ENCODE results near the gene LAGE3.
"Not testable (repeated sequence)": the region's sequence is repeated elsewhere in the genome, so short reads cannot be mapped to it uniquely, and the experiment has no call there.

LAGE3 gene

DNA sequence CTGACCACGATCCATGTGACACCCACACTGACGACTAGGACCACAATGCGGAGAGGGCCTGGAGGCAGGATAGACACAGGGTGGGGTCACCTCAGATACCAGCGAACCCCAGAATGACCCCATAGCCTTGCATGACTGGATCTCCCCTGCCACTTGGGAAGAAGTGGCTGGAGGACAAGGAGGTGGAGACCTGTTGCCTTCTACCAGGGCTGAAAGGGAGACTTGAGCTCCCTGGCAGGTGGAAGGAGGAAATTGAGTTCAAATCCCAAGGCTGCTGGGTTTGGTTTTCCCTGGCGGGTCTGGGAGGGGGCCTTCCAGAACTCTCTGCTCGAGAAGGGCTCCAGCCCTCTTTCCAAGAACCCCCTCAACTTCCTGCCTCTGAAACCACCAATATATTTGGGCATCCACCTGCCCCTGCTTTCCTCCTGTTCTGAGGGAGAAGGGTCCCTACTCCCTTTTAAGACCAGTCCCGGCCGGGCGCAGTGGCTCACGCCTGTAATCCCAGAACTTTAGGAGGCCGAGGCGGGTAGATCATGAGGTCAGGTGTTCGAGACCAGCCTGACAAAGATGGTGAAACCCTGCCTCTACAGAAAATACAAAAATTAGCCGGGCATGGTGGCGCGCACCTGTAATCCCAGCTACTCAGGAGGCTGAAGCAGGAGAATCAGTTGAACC lies 33.9 kb upstream of the LAGE3 start:
- no peak overlapping the region for H3K4me3 ChIP-seq (ENCODE audit: low read length)
- H3K4me1 ChIP-seq (ENCODE audit: control insufficient read depth, low read depth, low read length): peaks cover 3% of the 10 kb centered on the region
- H3K9me3 ChIP-seq (ENCODE audit: control insufficient read depth, low read depth, low read length): peaks cover 4% of the 10 kb centered on the region
- H3K9ac ChIP-seq (ENCODE audit: low read length): no peak overlapping the region
- no peak overlapping the region for H3K27ac ChIP-seq (ENCODE audit: low read length)
- H3K36me3 ChIP-seq (ENCODE audit: control insufficient read depth, low read depth, low read length): no peaks in the 10 kb centered on the region
- no peaks in the 10 kb centered on the region for H3K27me3 ChIP-seq (ENCODE audit: control insufficient read depth, insufficient read depth, low read length)

DNA sequence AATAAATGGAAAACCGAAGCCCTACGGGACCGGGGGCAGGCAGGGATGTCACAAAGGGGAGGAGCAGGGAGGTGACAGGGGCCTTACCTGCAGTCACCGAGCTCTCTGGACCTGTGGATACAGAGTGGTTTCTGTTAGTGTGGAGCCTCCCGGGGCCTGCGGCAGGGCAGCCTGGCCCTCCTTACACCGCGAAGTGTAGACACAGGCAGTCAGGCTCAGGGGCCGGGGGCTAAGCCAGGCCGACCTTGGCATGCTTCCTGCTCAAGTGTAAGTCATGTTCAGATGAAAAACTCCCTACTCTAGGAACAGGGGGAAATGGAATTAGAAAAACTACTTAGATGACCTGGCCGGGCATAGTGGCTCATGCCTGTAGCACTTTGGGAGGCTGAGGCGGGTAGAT lies 32.7 kb upstream of the LAGE3 start:
- no peak overlapping the region for H3K4me3 ChIP-seq (ENCODE audit: low read length)
- no peak overlapping the region for H3K9ac ChIP-seq (ENCODE audit: low read length)
- no peaks in the 10 kb centered on the region for H3K4me1 ChIP-seq (ENCODE audit: control insufficient read depth, low read depth, low read length)
- H3K36me3 ChIP-seq (ENCODE audit: control insufficient read depth, low read depth, low read length): no peaks in the 10 kb centered on the region
- H3K9me3 ChIP-seq (ENCODE audit: control insufficient read depth, low read depth, low read length): peaks cover 4% of the 10 kb centered on the region
- H3K27me3 ChIP-seq (ENCODE audit: control insufficient read depth, insufficient read depth, low read length): no peaks in the 10 kb centered on the region
- H3K27ac ChIP-seq (ENCODE audit: low read length): no peak overlapping the region

DNA sequence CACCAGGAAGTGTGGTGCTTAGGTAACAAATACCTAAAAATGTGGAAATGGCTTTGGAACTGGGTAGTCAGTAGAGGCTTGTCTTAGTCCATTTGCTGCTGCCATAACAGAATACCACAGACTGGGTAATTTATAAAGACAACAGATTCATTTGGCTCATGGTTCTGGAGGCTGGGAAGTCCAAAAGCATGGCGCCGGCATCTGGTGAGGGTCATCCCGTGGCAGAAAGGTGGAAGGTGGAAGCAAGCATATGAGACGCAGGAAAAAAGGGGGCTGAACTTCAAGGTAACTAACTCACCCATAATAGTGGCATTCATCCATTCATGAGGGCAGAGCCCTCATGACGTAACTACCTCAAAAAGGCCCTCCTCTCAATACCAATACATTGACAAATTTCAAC lies 30.4 kb upstream of the LAGE3 start:
- H3K9ac ChIP-seq (ENCODE audit: low read length): no peak overlapping the region
- H3K4me3 ChIP-seq (ENCODE audit: low read length): no peak overlapping the region
- H3K27ac ChIP-seq (ENCODE audit: low read length): no peak overlapping the region
- no peaks in the 10 kb centered on the region for H3K36me3 ChIP-seq (ENCODE audit: control insufficient read depth, low read depth, low read length)
- no peaks in the 10 kb centered on the region for H3K4me1 ChIP-seq (ENCODE audit: control insufficient read depth, low read depth, low read length)
- peaks cover 4% of the 10 kb centered on the region for H3K9me3 ChIP-seq (ENCODE audit: control insufficient read depth, low read depth, low read length)
- H3K27me3 ChIP-seq (ENCODE audit: control insufficient read depth, insufficient read depth, low read length): no peaks in the 10 kb centered on the region

DNA sequence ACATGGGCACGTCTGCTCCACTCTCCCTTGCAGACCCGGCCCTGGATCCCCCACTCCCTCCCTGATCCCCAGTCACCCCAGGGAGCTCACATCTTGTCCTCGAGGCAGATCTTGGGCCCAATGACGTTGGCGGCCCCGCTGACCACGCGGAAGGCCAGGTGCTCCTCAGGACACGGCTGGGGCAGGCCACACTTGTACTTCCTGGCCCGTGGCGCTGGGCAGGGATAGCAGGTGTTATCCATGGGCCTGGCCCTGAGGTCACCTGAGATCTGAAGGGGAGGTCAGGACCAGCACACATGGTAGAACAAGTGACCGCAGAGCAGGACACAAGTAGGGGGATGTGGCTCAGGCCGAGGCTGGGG lies 29.3 kb upstream of the LAGE3 start:
- Histone ChIP-seq H3K9ac (ENCODE audit: low read length) (no peak overlapping the region), H3K4me3 (ENCODE audit: low read length) (no peak overlapping the region), H3K4me1 (ENCODE audit: control insufficient read depth, low read depth, low read length) (no peaks in the 10 kb centered on the region), H3K9me3 (ENCODE audit: control insufficient read depth, low read depth, low read length) (peaks cover 4% of the 10 kb centered on the region), H3K36me3 (ENCODE audit: control insufficient read depth, low read depth, low read length) (no peaks in the 10 kb centered on the region), H3K27ac (ENCODE audit: low read length) (no peak overlapping the region), H3K27me3 (ENCODE audit: control insufficient read depth, insufficient read depth, low read length) (no peaks in the 10 kb centered on the region)

DNA sequence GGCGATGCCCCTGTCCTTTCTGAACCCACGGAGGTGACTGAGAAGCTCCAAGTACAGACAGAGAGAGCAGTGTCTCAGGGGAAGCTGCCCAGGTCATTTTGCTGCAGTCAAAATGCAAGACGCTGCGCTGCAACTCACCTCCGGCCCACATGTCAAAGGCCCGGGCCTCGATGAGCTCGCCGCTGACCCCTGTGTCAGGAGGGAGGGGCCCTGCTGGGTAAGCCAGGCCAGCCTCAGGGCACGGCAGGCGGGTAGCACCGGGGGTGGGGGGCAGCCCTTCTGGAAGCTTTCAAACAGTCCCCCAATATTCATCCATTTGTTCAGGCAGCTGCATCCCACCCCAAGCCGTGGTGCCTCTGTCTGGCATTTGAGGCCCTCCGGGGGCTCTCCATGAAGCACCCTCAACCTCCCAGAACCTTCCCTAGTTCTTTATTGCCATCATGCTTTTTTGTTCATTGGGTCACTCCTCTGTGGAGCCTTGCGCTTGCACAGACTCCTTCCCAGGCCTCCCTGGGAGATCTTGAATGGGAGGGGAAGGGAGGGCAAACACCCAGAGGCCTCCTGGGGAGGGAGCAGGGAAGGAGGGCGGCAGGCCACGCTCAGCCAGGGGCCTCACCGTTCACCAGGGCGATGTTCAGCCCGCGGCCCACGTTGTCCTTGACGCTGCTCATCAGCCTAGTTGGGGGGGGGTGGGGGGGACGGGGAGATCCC lies 28.7 kb upstream of the LAGE3 start:
- Histone ChIP-seq H3K36me3 (ENCODE audit: control insufficient read depth, low read depth, low read length) (no peaks in the 10 kb centered on the region), H3K27me3 (ENCODE audit: control insufficient read depth, insufficient read depth, low read length) (no peaks in the 10 kb centered on the region), H3K27ac (ENCODE audit: low read length) (no peak overlapping the region), H3K4me1 (ENCODE audit: control insufficient read depth, low read depth, low read length) (no peaks in the 10 kb centered on the region), H3K9me3 (ENCODE audit: control insufficient read depth, low read depth, low read length) (peaks cover 4% of the 10 kb centered on the region), H3K9ac (ENCODE audit: low read length) (no peak overlapping the region), H3K4me3 (ENCODE audit: low read length) (no peak overlapping the region)

GRCh38 chrX:154506483-154507332 lies 27.6 kb upstream of the LAGE3 start:
- H3K27ac ChIP-seq (ENCODE audit: low read length): no peak overlapping the region
- H3K9ac ChIP-seq (ENCODE audit: low read length): no peak overlapping the region
- H3K4me3 ChIP-seq (ENCODE audit: low read length): no peak overlapping the region
- peaks cover 4% of the 10 kb centered on the region for H3K9me3 ChIP-seq (ENCODE audit: control insufficient read depth, low read depth, low read length)
- no peaks in the 10 kb centered on the region for H3K36me3 ChIP-seq (ENCODE audit: control insufficient read depth, low read depth, low read length)
- no peaks in the 10 kb centered on the region for H3K27me3 ChIP-seq (ENCODE audit: control insufficient read depth, insufficient read depth, low read length)
- no peaks in the 10 kb centered on the region for H3K4me1 ChIP-seq (ENCODE audit: control insufficient read depth, low read depth, low read length)

DNA sequence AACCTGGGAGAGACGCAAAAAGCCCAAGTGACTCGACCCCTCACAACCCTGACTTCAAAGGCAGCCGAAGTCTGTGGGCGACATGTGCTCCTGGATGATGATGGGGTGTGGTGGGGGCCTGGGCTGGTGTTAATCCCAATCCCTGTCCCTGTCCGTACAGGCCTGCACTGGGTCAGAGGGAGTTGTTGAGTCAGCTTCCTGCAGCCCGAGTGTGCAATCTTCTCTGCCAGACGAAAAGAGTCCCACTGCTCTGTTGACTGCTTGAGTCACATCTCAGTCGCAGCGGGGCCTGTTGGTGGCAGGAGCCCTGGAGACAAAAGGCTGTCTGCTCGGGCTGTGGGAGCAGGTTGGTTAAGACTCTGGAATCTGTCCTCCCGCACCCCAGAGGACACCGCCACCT lies 26.7 kb upstream of the LAGE3 start:
- H3K36me3 ChIP-seq (ENCODE audit: control insufficient read depth, low read depth, low read length): no peaks in the 10 kb centered on the region
- peaks cover 4% of the 10 kb centered on the region for H3K9me3 ChIP-seq (ENCODE audit: control insufficient read depth, low read depth, low read length)
- H3K27me3 ChIP-seq (ENCODE audit: control insufficient read depth, insufficient read depth, low read length): no peaks in the 10 kb centered on the region
- no peak overlapping the region for H3K27ac ChIP-seq (ENCODE audit: low read length)
- no peak overlapping the region for H3K4me3 ChIP-seq (ENCODE audit: low read length)
- no peak overlapping the region for H3K9ac ChIP-seq (ENCODE audit: low read length)
- H3K4me1 ChIP-seq (ENCODE audit: control insufficient read depth, low read depth, low read length): no peaks in the 10 kb centered on the region

DNA sequence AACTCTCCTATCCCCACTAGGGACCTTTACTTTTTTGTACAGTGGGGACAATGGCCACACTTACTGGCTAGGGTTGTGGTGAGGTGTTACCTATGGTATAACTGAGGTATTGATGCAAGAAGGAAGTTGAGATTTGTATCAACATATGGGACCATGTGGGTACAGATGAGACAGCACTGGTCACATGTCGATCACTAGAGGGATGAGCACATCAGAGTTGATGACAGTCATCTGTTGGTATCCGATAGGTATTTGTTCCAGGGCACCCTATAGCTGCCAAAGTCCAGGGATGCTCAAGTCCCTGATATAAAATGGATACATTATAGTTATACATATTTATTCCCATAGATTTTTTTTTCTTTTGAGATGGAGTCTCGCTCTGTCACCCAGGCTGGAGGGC lies 23.9 kb upstream of the LAGE3 start:
- no peaks in the 10 kb centered on the region for H3K36me3 ChIP-seq (ENCODE audit: control insufficient read depth, low read depth, low read length)
- no peaks in the 10 kb centered on the region for H3K4me1 ChIP-seq (ENCODE audit: control insufficient read depth, low read depth, low read length)
- no peak overlapping the region for H3K4me3 ChIP-seq (ENCODE audit: low read length)
- no peak overlapping the region for H3K27ac ChIP-seq (ENCODE audit: low read length)
- H3K9ac ChIP-seq (ENCODE audit: low read length): no peak overlapping the region
- no peaks in the 10 kb centered on the region for H3K9me3 ChIP-seq (ENCODE audit: control insufficient read depth, low read depth, low read length)
- no peaks in the 10 kb centered on the region for H3K27me3 ChIP-seq (ENCODE audit: control insufficient read depth, insufficient read depth, low read length)

- H3K4me3 ChIP-seq (ENCODE audit: low read length): no peak overlapping the region
- no peaks in the 10 kb centered on the region for H3K4me1 ChIP-seq (ENCODE audit: control insufficient read depth, low read depth, low read length)
- H3K27me3 ChIP-seq (ENCODE audit: control insufficient read depth, insufficient read depth, low read length): no peaks in the 10 kb centered on the region
- no peaks in the 10 kb centered on the region for H3K36me3 ChIP-seq (ENCODE audit: control insufficient read depth, low read depth, low read length)
- H3K9ac ChIP-seq (ENCODE audit: low read length): no peak overlapping the region
- no peak overlapping the region for H3K27ac ChIP-seq (ENCODE audit: low read length)
- H3K9me3 ChIP-seq (ENCODE audit: control insufficient read depth, low read depth, low read length): peaks cover 3% of the 10 kb centered on the region
These were observed 23.0 kb upstream of the LAGE3 start for GRCh38 chrX:154502098-154502497.

- H3K36me3 ChIP-seq (ENCODE audit: control insufficient read depth, low read depth, low read length); H3K27ac ChIP-seq (ENCODE audit: low read length); H3K9me3 ChIP-seq (ENCODE audit: control insufficient read depth, low read depth, low read length); H3K4me3 ChIP-seq (ENCODE audit: low read length); H3K4me1 ChIP-seq (ENCODE audit: control insufficient read depth, low read depth, low read length); H3K9ac ChIP-seq (ENCODE audit: low read length); H3K27me3 ChIP-seq (ENCODE audit: control insufficient read depth, insufficient read depth, low read length): not testable (repeated sequence)
These were observed 22.3 kb upstream of the LAGE3 start for GRCh38 chrX:154501423-154501822.

DNA sequence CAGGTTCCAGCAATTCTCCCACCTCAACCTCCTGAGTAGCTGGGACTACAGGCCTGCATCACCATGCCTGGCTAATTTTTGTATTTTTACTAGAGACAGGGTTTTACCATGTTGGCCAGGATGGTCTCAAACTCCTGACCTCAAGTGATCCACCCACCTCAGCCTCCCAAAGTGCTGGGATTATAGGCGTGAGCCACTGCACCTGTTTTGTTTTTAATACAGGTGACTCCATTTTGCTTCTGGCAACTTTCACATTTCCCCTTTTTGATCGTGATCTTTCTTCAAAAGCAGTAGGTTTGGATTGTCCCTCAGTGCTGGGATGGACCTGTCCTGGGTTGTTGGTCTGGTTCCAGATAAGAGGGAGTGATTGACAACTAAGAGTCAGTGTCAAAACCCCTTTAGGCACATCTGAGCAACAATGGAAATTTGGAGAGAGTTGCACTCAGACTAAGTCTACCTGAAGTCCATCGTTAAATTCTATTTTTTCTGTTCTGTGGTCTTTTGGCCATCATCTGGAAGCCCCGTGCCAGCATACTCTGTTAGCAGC lies 17.6 kb upstream of the LAGE3 start:
- not testable (repeated sequence) for H3K4me1 ChIP-seq (ENCODE audit: control insufficient read depth, low read depth, low read length); H3K27ac ChIP-seq (ENCODE audit: low read length); H3K9ac ChIP-seq (ENCODE audit: low read length)

More for the DNA sequence above, 17.6 kb upstream of the LAGE3 start:
- H3K36me3 ChIP-seq (ENCODE audit: control insufficient read depth, low read depth, low read length); H3K4me3 ChIP-seq (ENCODE audit: low read length); H3K27me3 ChIP-seq (ENCODE audit: control insufficient read depth, insufficient read depth, low read length): not testable (repeated sequence)
- H3K9me3 ChIP-seq (ENCODE audit: control insufficient read depth, low read depth, low read length): peaks cover 11% of the 10 kb centered on the region
